Measurements from ENCODE around the gene CPED1. TPM values are rescaled to one million over a fixed set of nuclear protein-coding genes. Genes with fewer than 3 reads are reported as not detected.
"Not testable (repeated sequence)": the region's sequence is repeated elsewhere in the genome, so short reads cannot be mapped to it uniquely, and the experiment has no call there.

The CPED1 gene
- polyA plus RNA-seq, 1 donor = 43.4 TPM

- DNase-seq = not testable (repeated sequence)
Measured at GRCh38 chr7:121252523-121253235, 264.2 kb downstream of the CPED1 start.

- no peak for DNase-seq
Measured at GRCh38 chr7:121259826-121260225, 271.3 kb downstream of the CPED1 start.

- no peak for DNase-seq
Measured at GRCh38 chr7:121261207-121261884, 272.8 kb downstream of the CPED1 start.

GRCh38 chr7:121262221-121262620 lies 273.7 kb downstream of the CPED1 start:
- DNase-seq = no peak

- no peak for DNase-seq
Measured at GRCh38 chr7:121262969-121263368, 274.5 kb downstream of the CPED1 start.

GRCh38 chr7:121266307-121266894 lies 277.9 kb downstream of the CPED1 start:
- DNase-seq = no peak

GRCh38 chr7:121267612-121268011 lies 279.1 kb downstream of the CPED1 start:
- DNase-seq = no peak

GRCh38 chr7:121269798-121270197 lies 281.3 kb downstream of the CPED1 start:
- no peak for DNase-seq

GRCh38 chr7:121271098-121271497 lies 282.6 kb downstream of the CPED1 start:
- DNase-seq = no peak

GRCh38 chr7:121271916-121272315 lies 283.4 kb downstream of the CPED1 start:
- no peak for DNase-seq

- no peak for DNase-seq
Measured at GRCh38 chr7:121272676-121273075, 284.2 kb downstream of the CPED1 start.

- no peak for DNase-seq
Measured at GRCh38 chr7:121273467-121274167, 285.1 kb downstream of the CPED1 start.

GRCh38 chr7:121274467-121274866 lies 286.0 kb downstream of the CPED1 start:
- no peak for DNase-seq

- no peak for DNase-seq
Measured at GRCh38 chr7:121275204-121275603, 286.7 kb downstream of the CPED1 start.

GRCh38 chr7:121276313-121276712 lies 287.8 kb downstream of the CPED1 start:
- DNase-seq = no peak

- no peak for DNase-seq
Measured at GRCh38 chr7:121278120-121279021, 289.9 kb downstream of the CPED1 start.

- no peak for DNase-seq
Measured at GRCh38 chr7:121279060-121279620, 290.6 kb downstream of the CPED1 start.

- no peak for DNase-seq
Measured at GRCh38 chr7:121279822-121280221, 291.3 kb downstream of the CPED1 start.

GRCh38 chr7:121280656-121281055 lies 292.1 kb downstream of the CPED1 start:
- DNase-seq = no peak

- DNase-seq = no peak
Measured at GRCh38 chr7:121282129-121282528, 293.6 kb downstream of the CPED1 start.

GRCh38 chr7:121285066-121285667 lies 296.7 kb downstream of the CPED1 start:
- no peak for DNase-seq
